Inferior parietal cortex (tissue), 1 donor: ENCODE results near the gene SPAG17.
A peak's percentile ranks its signal among the peaks of the same experiment; 100 is the strongest.

Experiments used
- DNase-seq: peaks from one replicate; pipeline ENCODE4 v3.0.0-alpha.2; 2016; ENCODE audit errors: extremely low spot score

Gene SPAG17

DNA sequence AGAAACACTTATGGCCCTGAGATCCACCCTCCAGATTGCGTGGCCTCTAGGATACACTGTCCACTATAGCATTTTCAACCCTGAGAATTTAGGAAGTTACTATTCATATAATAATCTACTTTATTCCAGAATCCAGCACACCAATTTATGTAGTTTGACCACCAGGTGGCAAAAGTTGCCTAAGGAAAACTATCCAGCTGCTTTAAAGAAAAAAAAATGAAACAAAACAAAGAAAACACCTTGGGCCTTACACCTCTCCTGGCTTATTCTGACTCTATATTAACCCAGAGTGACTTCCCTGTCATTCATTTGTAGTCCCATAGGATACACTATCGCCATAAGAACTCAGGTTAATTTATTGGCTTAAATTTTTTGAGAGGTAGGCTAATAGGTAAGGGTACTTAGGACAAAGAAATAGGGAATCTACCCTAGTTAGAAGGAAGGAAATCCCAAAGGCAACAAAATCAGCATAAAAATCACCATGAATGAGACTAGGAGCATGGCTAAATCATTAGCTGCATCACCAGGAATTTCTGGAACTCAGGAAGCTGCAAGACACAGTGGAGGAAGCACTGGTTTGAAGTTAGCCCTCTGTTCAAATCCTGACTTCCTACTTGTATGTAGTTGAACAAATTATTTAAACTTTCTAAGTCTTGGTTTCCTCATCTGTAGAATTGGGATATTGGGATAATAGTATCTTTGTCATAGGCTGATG, 107.5 kb downstream of the SPAG17 start:
- peak; percentile 30 for DNase-seq

DNA sequence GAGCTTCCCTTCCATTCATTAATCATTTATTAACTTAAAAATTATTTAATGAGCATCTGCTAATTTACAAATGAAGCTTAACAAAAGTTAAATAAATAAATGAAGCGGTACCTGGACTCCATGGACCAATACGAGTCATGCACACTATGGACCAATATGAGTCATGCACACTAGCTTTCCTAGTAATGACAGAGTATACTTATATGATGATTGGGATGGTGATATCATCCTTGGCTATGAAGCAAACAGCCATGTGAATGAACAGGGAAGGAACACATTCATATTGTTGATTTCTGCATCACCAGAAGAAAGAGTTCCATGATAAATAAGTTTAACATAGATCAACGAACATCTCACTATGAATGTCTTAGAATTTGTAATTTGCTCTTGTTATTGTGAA, 109.9 kb downstream of the SPAG17 start:
- no peak for DNase-seq

DNA sequence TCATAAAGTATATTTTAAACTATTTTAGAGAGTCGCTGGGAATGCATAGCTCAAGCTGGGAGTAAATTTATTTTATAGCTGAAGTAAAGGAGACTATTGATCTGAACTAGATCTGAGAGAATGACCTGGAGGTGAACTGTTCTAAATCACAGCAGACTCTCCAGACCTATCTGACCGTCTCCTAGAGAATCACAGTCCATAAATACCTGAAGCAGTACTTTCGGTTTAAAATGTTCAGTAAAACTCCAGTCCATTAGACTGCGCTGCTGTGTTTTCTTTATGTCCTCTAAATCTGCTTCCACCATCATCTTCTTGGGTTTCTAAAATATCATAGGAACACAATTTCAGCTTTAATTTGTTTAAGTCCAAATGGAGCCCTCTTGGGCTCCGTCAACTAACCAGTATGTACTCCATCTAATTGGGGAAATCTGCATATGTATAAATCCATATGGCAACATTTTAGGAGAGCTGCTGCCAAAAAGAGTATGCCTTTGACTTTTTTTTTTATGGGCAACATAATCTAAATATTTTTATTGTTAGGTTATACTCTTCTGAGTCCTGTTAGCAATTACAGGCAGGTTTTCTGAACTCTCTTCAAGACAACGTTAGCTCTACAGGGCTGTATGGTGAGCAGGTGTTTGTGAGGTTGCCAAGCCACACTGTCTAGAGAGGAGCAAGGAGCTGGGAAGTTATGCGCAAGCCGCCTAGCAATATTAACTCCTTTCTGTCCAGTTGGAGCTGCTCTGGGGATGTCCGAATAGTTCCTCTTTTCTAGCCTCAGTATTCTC, 111.2 kb downstream of the SPAG17 start:
- no peak for DNase-seq

DNA sequence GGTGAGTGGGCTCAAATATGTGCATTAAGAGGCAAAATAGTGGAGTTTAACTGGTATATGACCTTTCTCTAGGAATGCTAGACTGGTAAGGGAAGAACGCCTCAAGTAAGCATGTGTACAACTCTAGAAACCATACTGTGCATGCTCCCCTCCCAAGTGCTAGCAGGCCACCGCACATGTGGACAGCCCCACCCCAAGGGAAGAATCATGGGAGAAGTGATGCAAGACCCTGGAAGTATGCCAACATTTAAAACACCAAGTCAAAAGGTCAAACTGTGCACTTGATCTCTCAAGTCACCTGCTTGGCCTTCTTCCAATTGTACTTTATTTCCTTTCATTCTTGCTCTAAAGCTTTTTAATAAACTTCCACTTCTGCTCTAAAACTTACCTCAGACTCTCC, 135.0 kb downstream of the SPAG17 start:
- DNase-seq = no peak

DNA sequence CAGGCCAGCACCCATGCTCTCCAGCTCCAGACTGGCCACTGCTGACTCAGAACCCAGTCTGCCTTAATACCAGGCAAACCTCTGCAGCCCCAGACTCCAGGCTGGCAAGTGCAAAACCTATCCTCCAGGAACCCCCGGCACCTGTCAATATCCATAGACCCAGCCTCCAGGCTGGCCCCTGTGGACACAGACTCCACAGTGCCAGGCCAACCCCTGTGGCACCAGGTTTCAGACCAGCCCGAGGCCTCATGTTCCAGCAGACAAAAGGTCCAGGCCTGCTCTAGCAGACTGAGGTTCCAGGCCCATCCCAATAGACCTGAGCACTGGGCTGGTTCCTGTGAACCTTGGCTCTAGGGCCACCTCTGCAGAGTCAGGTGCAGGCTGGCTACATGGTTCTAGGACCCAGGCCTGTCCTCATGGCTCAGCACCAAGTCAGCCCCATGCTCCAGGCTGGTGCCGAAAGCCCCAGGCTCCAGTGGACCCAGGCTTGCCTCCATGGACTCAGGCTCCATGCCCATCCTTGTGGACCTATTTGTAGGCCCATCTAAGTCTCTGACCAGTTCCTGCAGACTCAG, 137.3 kb downstream of the SPAG17 start:
- no peak for DNase-seq

DNA sequence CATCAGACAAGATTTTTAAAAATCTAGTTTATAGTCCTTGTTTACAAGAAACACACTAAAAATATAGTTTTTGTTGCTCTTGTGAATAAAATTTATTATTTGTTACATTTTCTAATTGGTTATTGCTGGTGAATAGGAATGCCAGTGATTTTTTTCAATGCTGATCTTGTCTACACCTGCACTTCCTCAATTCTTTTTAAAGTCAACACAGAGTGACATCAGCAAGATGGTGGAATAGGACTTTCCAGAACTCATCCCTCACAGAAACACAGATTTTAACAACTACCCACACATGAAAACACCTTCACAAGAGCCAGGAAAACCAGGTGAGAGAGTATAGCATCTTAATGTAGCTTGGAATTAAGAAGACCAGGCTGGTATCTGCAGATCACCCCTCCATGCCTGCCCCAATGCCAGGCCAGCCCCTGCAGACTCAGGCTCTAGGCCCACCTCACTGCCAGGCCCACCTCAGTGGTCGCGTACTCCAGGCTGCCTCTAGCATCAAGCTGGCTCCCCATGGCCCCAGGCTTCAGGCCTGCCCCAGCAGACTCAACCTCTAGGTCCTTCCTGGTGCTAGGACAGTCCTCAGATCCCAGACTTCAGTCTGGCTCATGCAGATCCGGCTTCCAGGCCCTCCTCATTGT, 137.9 kb downstream of the SPAG17 start:
- no peak for DNase-seq

DNA sequence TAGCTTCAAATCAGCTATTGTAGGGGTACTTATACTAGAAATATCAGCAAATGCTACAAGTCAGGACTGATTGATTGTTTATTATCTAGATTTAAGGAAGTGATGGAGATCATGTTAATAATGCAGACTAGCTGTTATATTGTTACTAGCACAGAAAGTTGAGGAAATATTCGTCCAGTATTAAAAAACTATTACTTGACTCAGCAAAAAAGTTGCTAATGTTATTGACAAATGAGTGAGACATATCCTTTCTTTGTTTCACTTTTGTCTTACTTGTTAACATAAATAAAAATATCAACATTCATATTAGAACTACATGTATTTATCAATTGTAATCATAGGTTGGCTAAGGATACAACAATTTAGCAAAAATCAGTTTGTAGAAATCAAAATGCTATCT, 141.4 kb downstream of the SPAG17 start:
- no peak for DNase-seq

DNA sequence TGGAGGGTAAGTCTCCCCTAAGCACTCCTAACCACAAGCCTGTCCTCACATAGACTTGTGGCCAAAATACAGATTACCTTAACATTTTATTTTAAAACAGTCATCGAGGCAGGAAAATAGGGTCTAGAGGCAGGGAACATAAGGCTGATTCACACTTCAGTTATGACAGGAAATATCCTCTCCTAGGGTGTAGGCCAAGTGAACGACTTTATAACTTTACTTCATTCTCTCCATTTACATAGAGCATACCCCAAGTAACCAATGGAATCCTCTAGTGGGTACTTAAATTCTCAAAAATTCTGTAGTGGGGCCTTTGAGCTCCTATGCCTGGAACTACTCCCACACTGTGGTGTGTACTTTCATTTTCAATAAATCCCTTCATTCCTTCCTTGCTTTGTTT, 142.5 kb downstream of the SPAG17 start:
- no peak for DNase-seq

DNA sequence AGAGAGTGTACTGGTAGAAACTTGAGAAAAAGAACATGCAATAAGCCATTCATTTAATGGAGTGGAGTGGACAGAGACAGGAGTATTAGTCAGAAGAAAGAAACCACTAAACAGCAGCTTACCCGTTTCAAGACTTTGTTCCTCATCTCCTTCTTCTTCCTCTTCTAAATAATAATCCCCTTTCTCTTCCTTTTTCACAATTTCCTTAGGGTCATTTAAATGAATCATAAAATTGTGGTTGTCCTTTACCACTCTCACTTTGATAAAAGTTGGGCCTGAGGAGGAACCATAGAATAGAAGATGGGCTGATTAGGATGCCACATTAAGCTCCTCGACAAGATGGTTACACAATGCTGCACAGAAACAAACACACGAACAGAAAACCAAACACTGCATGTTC, 145.9 kb downstream of the SPAG17 start:
- DNase-seq = no peak

DNA sequence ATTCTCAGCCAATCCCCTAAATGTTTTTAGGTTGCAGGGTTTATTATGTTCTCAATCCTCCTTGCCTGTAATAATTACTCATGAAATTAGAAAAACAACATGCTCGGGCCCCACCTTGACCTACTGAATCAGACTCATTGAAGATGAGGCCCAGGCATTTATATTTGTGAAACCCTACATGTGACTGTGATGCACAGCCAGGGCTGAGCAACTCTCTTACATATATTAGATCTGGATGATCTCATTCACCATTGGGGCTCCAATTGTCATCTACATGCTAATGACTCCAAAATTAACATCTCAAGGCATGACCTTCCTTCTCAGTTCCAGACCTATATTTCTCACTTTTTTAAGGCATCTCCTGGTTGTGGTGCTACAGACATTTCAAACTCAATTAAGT, 152.1 kb downstream of the SPAG17 start:
- no peak for DNase-seq

DNA sequence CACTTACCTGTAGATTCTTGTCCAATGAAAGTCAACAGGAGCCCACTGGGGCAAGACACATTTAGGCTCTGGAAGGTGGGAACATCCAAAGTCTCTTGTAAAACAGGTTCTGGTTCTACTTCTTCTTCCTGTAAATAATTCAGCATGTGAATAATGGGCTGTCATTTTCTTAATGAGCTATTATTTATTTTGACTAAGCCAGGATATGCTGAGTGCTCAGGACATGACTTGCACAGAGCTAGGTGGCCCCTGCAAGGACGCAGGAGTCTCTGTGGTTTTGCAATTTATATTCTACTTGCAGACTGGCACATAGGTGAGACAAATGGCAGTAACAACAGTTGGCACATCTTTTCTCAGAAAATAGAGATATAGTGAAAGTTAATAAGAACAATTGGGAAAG, 156.8 kb downstream of the SPAG17 start:
- no peak for DNase-seq

DNA sequence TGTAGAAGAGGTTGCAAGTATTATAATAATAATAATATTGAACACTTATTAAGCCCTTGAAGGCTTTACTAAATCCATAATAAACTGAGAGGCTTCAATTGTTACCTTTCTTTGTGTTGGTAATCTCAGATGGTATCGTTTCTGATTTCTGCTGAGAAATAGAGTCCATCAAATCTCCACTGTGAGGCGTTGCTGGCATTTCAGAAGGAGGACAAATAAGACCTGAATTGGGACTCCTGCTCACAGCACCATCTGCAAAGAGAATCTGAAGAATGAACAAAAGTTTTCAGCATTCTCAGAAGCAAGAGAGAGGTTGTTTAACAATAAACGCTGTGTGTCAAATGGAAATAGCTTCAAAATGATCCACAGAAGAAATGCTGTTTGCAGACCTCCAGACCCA, 161.8 kb downstream of the SPAG17 start:
- DNase-seq = no peak

DNA sequence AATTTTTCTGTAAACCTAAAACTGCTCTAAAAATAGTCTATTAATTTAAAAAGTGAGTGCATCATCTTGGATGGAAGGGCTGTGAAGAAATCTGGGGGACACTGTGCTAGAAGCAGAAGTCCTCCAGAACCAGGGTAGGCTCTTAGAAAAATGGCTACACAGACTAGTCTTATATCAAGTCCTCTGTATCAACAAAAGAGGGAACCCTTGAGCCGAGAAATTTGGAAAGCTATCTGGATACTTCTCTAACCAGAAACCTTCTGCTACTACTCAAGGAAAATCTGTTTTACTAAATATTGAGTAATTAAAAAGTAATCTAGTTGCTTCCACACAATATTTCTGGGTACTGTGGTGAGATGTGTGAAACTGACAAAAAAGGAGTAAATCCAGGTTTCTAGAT, 163.4 kb downstream of the SPAG17 start:
- DNase-seq = no peak

DNA sequence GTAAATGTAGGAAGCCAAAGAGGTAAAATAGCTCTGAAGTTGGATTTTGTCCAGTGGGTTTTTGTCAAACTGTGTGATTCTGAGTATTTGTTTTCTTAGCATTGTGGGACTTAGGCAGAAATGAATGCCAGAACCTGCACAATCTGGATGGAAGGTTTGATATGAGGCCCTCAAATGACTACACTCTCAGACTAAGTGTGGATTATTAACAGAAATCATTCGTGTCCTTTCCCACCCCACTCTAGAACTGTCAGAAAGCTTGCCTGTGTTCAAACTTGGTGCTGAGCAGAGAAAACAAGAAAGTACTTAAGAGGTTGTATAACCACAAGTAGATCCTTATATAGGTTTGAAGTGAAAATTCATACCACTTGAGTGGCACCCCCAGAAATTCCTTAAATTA, 167.0 kb downstream of the SPAG17 start:
- no peak for DNase-seq

DNA sequence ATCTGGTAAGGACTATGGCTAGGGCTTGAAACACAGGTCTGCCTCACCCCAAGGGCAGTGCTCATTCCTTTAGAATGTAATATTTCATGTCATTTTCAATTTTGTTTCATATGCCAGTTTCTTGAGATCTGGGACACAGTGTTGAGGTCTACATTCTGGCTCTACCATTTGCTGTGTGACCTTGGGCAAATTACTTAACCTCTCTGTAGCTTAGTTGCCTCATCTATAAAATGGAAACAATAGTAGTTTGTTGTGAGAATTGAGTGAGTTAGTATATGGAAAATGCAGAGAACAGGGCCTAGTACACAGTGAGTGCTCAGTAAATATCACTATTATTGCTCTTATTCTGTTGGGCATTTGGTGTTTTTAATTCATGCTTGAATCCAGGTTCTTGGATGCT, 171.1 kb downstream of the SPAG17 start:
- no peak for DNase-seq

DNA sequence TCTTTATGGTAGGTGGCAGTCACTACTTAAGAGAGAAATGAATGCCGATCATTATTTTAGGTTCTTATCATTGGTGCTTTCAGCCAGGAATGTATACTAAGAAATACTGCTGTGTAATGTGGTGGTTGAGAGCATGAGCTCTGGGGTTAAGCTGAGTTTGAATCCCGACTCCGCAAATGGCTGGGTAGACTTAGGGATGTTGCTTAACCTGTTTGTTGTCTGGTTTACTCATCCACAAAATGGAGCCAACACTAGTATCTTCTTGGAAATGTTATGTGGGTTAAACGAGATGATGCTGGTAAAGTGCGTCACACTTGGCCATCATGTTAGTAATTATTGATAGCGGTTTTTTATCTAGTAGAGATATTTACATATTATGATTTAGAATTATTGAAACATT, 171.7 kb downstream of the SPAG17 start:
- no peak for DNase-seq

DNA sequence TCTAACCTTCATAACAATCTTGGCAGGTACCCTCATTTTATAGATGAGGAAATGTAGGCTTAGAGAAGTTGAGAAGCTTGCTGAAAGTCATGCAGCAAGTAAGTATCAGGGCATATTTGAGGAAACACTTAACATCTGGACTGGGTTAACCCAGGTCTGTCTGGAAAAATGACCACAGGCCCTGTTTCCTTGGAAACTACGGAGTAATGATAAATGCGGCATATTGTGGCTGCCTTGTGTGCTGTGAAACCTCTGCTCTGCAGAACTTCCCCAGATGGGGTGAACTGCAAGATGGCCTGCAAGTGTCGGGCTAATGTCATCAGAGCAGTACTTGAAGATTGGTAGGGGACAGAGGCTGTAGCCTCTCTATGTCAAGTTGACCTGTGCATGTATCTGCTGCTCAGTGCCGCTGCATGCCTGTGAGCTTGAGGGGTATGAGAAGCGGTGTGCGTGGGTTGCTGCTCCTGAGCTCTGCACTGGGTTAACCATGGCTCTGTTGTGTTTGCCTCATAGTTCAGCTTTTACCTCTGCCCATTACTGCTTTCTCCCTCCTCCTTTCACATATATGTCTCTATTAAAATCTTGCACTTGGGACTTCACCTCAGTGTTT, 172.4 kb downstream of the SPAG17 start:
- DNase-seq = no peak

DNA sequence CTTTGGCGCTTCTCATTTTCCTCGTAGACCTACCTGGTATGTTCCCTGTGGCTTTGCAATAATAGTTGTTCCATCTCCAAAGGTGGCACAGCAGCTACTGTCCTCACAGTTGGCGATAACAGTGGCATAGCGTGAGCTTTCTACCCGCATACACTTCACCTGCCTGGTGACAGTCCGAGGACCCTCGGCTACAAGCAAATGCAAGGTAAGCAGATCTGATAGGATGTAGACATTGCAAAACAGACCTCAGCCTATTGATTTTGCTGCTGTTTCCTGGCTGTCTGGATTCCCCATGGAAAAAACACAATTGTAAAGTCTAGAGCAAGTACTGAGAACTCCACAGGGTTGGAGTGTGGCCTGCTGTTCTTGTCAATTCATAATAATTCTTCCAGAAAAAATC, 177.0 kb downstream of the SPAG17 start:
- no peak for DNase-seq

DNA sequence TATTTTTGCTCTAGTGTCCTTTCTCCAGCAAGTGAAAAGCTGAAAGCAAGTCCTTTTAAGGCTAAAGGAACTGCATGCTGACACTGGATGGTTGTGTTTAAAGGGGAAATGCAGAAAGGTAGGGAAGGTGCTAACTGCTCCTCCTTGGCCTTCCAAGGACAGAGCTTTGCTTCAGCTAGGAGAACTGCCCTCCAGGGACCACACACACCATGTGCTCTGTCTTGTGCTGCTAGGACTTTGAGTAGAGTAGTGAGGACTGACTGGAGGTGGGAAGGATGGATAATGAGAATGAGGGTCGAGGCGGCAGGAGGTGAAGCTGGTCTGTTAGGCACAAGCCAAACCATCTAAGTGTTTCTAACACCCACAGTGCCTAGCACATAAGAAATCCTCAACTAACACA, 177.6 kb downstream of the SPAG17 start:
- no peak for DNase-seq

DNA sequence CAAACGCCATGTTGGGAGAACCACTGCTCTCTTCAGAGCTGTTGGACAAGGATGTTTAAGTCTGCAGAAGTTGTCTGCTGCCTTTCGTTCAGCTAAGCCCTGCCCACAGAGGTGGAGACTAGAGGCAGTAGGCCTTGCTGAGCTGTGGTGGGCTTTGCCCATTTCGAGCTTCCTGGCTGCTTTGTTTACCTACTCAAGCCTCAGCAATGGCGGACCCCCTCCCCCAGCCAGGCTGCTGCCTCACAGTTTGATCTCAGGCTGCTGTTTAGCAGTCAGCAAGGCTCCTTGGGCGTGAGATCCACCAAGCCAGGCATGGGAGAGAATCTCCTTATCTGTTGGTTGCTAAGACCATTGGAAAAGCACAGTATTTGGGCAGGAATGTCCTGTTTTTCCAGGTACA, 180.7 kb downstream of the SPAG17 start:
- DNase-seq = no peak

DNA sequence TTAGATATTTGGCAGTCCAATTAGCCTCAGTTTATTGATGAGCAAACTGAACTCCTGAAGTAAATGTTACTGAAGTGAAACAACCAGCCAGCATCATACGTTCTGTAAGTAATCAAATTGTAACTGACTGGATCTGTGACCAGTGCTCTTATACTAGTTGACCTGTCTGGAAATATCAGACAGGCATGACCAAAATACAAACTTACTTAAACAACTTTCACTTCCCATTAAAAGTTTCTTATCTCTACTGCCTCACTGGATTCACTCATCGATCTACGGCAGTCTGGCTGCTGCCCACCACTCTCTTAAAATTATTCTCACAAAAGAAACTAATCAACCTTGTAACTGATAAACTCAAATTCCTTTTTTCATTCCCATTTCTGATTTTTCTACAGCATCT, 199.1 kb downstream of the SPAG17 start:
- DNase-seq = no peak

DNA sequence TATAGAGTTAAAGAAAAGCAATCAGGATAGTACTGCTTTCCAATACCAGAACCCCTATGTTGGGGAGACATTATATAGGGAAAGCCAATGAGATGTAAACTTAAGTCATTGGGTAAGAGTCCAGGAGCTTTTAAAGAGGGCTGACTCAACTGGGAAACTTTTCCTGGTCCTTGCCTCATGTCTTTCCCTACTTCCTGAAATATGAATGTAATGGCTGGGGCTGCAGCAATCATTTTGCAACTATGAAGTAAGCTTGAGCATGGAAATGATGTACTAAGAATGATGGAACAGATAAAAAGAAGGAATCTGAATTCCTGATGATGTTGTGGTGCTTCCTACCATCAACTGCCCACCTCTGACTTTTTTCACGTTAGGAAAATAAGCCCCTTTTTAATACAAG, 199.8 kb downstream of the SPAG17 start:
- DNase-seq = no peak
